ENCODE measurements around the gene TRPM3.

DNA sequence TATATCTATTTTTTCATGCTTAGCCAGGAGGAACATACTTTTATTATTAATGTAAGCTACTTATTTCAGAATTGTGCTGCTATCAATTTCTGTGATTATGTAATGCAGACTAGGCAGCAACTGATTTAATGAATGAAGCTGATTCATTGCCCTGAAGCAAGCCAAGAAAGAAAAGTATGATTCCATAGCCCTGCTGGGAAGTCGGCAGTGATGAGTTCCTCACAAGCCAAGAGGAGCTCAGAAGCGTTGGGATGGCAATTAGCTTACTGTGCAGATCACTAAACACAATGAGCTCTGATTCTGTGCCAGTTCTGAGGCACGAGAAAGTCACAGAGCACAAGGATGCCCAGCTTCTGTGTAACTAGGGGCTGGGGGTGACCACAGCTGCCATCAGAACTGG, 452.7 kb downstream of the TRPM3 start:
- TF ChIP-seq YY1 (IDR thresholded peaks at IDR 0.05; ENCODE audit: insufficient read depth, insufficient read length) (no peak), ZNF274 (IDR thresholded peaks at IDR 0.05; ENCODE audit: low read depth, low read length) (no peak), SUZ12 (IDR thresholded peaks at IDR 0.05; ENCODE audit: extremely low read depth, insufficient read depth, insufficient read length) (no peak)

All from NT2/D1 (cell line).